Stimulated activated CD4-positive, alpha-beta T cell treated with anti-CD3 and anti-CD28 coated beads, Interleukin-15, amount 100 ng/mL, for 24 hours (primary cell): ENCODE data around the gene RANBP17.
"Not testable (repeated sequence)": the region's sequence is repeated elsewhere in the genome, so short reads cannot be mapped to it uniquely, and the experiment has no call there.

Experiments
- DNase-seq: peaks from one replicate; pipeline ENCODE4 v3.0.0-alpha.2; 2020

The RANBP17 gene

GRCh38 chr5:171258737-171259415 lies 397.1 kb downstream of the RANBP17 start:
- no peak for DNase-seq

GRCh38 chr5:171261361-171261760 lies 399.5 kb downstream of the RANBP17 start:
- no peak for DNase-seq

DNA sequence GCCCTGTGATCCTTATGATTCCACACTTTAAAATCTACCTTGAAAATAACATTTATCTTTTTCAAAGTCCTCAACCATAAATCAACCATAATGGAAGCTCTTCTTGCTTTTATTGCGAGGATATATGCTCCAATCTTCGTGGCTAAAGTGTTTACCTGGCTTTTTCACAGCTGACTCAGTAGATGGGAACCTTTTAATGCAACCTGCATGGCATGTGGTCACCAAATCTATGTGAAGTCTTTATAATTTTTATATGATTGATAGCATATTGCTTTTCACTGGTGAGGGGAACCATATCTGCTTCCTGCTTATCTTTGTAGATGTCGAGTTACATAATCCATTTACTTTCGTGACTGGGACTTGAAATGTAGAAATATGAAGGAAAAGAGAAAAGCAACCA lies 400.1 kb downstream of the RANBP17 start:
- no peak for DNase-seq

DNA sequence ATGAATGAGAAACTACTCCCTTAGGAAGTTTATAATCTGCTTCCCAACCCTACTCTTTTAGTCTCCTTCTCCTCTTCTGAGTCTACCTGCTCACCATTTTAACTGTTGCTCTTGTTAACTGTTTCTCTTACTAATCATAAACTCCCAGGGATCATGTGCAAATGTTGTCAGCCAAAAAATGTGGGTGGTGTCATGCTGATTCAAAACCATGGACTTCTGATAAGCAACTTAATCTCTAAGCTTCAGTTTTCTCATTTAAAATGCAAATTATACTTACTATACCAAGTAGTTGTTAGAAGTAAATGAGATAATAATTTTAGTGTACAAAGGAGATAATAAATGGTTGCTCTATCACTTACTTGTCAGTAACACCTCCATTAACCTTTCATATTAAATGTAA lies 401.4 kb downstream of the RANBP17 start:
- DNase-seq = no peak

DNA sequence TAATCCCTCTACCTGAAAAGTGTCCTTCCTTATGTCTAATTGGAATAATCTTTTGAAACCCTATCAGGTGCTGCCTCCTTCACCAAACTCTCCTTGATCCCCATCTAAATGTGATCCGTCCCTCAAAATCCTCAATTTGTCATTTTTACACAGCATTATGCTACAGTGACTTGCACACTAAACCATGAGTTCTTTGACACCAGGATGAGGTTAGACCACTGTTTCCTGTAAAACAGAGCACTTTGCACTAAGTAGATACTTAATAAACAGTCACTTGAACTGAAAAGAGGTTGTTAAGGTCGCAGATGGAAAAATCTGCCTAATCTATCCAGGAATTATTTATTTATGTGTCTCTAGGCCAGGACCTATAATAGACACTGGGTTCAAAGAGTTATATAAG lies 403.0 kb downstream of the RANBP17 start:
- DNase-seq = no peak

DNA sequence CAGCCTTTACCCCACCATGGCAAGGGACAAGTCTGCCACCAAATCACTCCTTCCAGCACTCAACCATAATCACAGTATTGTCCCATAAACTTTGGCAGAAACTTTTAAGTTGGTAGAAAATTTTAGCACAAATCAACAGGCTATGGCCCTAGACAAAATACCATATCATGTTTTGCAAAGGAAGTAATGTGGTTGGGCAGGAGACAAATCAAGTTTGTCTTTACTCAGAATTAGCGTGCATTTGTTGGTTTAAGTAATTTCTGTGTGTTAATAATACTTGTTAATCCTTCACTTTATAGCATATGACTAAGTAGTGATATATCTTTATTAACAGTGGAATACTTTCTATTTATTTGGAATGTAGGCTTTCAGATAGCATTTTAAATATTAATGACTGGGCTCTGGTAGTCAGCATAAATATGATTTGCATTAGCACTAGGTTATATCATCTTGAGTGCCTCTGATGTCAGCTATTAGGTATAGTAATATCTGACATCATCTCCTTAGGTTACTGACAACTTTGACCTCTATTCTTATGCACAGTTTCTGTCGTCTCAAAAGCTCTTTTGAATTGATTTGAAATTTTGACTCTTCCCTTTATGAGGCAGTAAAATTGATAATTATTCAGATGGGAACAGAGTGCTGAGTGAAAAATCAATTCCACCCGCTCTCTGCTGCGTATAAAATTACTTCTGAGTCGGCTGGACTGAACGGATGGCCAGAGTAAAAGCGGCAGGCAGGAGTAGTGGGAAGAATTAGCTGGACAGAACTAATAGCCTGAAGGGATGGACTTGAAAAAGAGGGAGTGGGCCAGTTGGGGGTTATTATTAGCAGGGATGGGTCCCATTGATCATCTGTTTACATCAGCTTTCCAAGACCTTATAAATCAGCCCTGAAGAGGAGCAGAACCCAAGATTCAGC lies 407.1 kb downstream of the RANBP17 start:
- no peak for DNase-seq

GRCh38 chr5:171269717-171270116 lies 407.9 kb downstream of the RANBP17 start:
- no peak for DNase-seq

DNA sequence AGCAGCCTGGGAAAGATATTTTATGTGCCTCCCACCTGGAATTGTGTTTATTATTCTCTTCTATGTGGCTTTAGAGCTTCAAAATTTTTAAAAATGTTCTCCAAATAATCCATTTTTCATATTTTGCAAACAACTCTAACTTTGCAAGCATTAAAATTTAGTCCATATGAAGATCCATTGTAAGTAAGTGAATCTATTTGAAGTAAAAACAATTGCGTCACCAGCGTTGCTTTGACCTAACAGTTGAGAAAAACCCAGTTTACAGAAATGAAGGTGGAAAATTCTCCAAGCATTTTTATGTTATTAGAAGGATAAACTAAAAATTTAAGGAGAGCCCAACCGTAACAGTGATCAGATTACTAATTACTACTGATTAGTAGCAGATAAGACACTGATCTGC lies 408.3 kb downstream of the RANBP17 start:
- no peak for DNase-seq

DNA sequence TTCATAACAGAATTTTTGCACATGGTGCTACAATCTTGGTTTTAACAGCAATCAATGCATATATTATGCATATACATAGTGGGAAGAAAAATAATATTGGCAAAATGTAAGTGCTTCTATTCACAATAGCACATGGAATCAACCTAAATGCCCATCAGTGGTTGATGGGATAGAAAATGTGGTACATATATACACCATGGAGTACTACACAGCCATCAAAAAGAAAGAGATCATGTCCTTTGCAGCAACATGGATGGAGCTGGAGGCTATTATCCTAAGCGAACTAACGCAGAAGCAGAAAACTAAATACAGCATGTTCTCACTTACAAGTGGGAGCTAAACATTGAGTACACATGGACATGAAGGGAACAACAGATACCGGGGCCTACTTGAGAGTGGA lies 410.0 kb downstream of the RANBP17 start:
- DNase-seq = no peak

DNA sequence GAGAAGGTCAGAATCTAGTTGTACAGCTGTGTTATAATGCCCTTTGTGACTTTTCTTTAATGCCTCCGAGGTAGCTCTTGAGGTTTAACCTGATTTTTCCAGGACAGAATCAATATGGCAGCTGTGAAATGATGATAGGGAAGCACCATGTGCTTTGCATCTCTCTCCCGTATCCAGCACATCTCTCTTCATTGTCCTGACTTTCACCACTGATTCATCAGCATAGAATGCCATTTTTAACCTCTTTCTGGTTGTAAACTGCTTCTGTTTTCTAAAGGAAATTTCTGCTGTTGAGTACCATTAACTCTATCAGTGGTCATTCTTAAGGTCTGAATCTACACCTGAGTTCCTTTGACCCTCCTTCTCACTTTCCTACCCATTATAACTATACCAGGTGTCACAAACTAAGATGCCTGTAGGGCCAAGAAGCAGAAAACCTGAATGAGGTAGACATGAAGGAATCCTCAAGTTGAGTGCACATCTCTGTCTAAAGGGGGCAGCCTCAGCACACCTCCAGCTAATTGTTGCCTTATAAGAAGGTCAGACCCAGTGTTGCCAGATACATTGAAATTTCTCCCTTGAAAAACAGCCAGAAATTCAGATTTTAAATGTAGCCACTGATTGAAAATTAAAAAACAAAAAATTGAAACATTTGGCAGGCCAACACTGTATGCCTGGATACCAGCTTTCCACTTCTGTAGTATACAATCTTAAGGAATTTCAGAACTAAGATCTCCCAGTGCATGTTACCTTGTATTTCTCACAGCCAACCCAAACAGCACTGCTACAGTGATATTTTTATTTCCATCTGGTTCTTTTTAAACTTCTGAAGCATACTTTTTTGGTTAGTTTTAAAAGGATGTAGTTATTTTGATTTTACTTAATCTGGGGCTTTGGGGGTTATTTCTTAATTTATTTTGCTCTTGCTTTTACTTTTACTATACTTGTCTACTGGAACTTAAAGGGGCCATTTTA lies 411.5 kb downstream of the RANBP17 start:
- DNase-seq = no peak

DNA sequence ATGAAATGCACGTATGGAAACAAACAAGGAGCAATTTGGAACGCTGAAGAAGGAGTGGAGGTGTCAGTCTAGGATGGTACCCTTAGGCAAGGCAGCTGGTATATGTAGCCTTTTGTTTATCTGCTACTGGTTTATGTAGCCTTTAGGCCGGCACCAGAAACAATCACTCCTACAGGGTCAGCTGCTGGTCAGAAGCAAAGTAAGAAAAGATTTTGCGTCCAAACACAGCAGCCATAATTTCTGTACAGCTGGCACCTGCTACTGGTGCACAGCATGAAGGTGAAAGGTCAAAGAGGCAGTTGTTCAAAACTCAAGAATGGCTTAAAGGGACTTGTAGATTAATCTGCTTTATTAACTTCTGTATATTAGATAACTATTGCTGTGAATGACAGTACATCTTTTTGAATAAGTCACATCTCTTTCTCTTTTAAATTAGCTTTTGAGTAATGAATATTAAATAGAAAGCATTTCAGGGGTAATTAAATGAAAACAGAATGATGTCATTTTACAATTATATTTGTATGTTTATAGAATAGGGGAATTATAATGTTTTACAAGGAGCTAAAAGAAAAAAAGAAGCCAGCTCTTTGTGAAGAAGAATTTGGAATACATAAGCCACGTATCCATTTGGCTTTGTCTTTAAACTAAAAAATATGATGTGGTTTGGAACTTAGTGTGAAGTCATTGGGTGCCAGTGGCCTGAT lies 414.2 kb downstream of the RANBP17 start:
- no peak for DNase-seq

GRCh38 chr5:171283753-171284152 lies 421.9 kb downstream of the RANBP17 start:
- no peak for DNase-seq

DNA sequence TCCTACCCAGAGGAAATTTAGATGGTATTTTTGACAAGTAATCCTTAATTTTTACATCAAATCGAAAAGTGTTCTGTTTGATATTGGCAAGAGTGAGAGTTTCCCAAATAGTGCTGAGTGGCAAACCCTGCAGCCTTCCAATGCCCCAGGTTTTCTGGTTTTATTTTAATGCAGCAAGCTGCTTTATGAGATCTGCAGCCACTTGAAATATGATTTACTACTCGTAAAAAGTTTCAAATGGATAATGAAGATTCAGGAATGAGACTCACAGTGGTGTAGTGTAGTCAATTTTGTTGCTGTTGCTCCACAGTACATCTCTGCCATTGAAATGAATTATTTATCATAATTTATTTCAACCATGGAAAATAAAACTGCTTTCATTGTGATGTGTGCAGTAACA lies 423.6 kb downstream of the RANBP17 start:
- no peak for DNase-seq

DNA sequence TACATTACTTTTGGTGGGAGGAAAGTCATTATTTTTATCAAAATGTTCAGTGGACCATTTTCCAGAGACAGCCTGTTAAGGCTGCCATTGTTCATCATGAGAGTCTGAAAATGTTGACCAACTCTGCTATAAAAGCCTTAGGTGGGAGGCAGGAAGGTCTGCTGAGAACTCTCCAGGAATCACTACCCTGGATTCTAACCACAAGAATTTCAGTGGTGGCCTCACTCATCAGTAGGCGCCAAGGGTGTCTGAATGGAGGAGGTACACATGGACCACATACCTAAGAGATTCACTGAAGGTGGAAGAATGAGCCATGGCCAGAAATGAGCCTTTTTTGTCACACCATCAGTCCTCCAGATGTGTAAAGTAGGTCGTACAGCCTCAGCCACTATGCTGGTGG lies 426.2 kb downstream of the RANBP17 start:
- DNase-seq = no peak

GRCh38 chr5:171291371-171291770 lies 429.6 kb downstream of the RANBP17 start:
- DNase-seq = no peak

- DNase-seq = no peak
These were observed 433.5 kb downstream of the RANBP17 start for GRCh38 chr5:171295299-171295698.

- DNase-seq = no peak
These were observed 434.0 kb downstream of the RANBP17 start for GRCh38 chr5:171295801-171296200.

- not testable (repeated sequence) for DNase-seq
These were observed 436.1 kb downstream of the RANBP17 start for GRCh38 chr5:171297941-171298340.

- no peak for DNase-seq
These were observed 437.4 kb downstream of the RANBP17 start for GRCh38 chr5:171299228-171299627.

- DNase-seq = no peak
These were observed 438.0 kb downstream of the RANBP17 start for GRCh38 chr5:171299851-171300250.

DNA sequence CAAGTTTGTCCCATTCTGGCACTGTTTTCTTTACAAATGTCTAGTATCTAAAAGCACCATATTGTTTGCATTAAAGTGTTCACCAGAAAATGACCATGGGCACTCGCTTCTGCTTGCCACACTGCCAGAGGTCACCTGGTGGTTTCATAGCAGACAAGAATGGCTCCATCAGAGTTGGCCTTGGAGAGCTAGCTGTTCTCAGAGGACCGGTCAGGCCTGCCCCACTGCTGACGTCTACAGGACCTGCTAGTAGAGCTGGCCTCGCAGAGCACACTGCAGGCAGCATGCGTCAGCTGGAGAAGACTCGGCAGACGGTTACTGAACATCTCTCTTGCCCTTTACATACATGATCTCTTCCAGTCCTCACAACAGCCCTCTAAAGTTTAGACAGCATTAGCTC lies 438.5 kb downstream of the RANBP17 start:
- no peak for DNase-seq

GRCh38 chr5:171306166-171306565 lies 444.3 kb downstream of the RANBP17 start:
- no peak for DNase-seq
